Neural crest cell (in vitro differentiated cells): ENCODE data around the gene MOV10L1. TPM values are rescaled to one million over a fixed set of nuclear protein-coding genes. Genes with fewer than 3 reads are reported as not detected.

Experiments used
- DNase-seq: peaks from one replicate; pipeline ENCODE4 v3.0.0; 2021; ENCODE audit warnings: low read depth, mixed read lengths, low spot score
- H3K27ac Mint-ChIP-seq: one replicate; pipeline ENCODE4 v1.8.0; 2021; ENCODE audit warnings: mild to moderate bottlenecking, mixed read lengths; ENCODE audit not compliant: unreplicated experiment
- H3K27me3 Mint-ChIP-seq: 2 replicates; pipeline ENCODE4 v1.8.0; 2021; ENCODE audit warnings: low read depth, mild to moderate bottlenecking, mixed read lengths
- H3K36me3 Mint-ChIP-seq: 2 replicates; pipeline ENCODE4 v1.8.0; 2021; ENCODE audit warnings: low read depth, mild to moderate bottlenecking, mixed read lengths
- H3K4me1 Mint-ChIP-seq: 2 replicates; pipeline ENCODE4 v1.8.0; 2021; ENCODE audit warnings: mixed read lengths
- H3K4me3 Mint-ChIP-seq: one replicate; pipeline ENCODE4 v1.8.0; 2021; ENCODE audit warnings: mild to moderate bottlenecking, mixed read lengths
- H3K9me3 Mint-ChIP-seq: 2 replicates; pipeline ENCODE4 v1.8.0; 2021; ENCODE audit warnings: mixed read lengths
- long read RNA-seq: library from polyadenylated mRNA; unstranded; transcript quantifications from one replicate; pipeline ENCODE4 v2.0.0, GENCODE V29; 2020
- total RNA-seq: library from RNA; stranded (reverse); gene quantifications from 2 replicates; pipeline ENCODE4 v1.2.1, GENCODE V29; 2021
- TF ChIP-seq, protein P1 (sequence below): fragments of 200-600 bp; sonication (generic); conservative IDR thresholded peaks from 2 replicates; pipeline ENCODE4 v1.5.0; 2021; ENCODE audit warnings: antibody characterized with exemption, mild to moderate bottlenecking

MOV10L1 gene
- total RNA-seq: not detected in 2 replicates
- long read RNA-seq: 0 reads

DNA sequence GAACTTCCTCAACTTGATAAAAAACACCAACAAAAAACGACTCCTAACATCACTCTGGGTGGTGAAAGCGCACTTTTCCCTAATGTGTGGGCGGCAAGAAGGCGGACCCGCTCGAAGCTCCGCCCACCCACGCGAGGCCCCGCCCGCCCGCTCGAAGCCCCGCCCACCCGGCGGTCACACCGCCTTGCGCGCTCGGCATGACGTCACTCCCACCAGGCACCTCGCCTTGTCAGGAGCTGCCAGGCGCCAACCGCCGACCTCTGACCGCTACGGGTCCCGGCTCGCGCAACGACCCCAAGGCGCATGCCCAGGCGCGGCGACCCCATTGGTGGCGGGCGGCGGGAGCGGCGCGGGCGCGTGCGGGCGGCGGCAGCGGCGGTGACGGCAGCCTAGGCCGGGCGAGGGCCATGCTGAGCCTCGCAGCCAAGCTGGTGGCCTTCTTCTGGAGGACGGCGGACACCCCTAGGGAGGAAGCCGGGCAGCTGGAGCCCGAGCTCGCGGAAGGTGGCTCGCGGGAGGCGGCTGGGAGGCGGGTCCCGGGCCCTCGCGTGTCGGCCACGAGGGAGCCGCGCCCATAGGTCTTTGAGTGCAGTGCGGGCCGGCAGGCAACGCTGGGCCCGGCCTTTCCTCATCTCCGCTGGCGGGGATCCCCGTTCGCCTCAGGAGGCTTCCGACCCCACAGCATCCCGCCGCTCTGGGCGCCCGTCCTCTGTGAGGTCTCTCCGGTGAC lies at the start of gene MOV10L1:
Gene MOV10L1, plus strand, starts transcription at position 325 of the 730 bp plus-strand sequence. Its CDS starts 83 bp downstream, at position 408.
- TF ChIP-seq, protein P1, sequence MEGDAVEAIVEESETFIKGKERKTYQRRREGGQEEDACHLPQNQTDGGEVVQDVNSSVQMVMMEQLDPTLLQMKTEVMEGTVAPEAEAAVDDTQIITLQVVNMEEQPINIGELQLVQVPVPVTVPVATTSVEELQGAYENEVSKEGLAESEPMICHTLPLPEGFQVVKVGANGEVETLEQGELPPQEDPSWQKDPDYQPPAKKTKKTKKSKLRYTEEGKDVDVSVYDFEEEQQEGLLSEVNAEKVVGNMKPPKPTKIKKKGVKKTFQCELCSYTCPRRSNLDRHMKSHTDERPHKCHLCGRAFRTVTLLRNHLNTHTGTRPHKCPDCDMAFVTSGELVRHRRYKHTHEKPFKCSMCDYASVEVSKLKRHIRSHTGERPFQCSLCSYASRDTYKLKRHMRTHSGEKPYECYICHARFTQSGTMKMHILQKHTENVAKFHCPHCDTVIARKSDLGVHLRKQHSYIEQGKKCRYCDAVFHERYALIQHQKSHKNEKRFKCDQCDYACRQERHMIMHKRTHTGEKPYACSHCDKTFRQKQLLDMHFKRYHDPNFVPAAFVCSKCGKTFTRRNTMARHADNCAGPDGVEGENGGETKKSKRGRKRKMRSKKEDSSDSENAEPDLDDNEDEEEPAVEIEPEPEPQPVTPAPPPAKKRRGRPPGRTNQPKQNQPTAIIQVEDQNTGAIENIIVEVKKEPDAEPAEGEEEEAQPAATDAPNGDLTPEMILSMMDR: no peak
- Mint-ChIP-seq H3K4me1 (peaks cover 9% of the 10 kb centered on the region), H3K27ac (no peak within 1 kb of the TSS), H3K36me3 (peaks cover 2% of the 10 kb centered on the region), H3K9me3 (peaks cover 4% of the 10 kb centered on the region), H3K27me3 (no peaks in the 10 kb centered on the region), H3K4me3 (no peak within 1 kb of the TSS)
- DNase-seq: no peak

DNA sequence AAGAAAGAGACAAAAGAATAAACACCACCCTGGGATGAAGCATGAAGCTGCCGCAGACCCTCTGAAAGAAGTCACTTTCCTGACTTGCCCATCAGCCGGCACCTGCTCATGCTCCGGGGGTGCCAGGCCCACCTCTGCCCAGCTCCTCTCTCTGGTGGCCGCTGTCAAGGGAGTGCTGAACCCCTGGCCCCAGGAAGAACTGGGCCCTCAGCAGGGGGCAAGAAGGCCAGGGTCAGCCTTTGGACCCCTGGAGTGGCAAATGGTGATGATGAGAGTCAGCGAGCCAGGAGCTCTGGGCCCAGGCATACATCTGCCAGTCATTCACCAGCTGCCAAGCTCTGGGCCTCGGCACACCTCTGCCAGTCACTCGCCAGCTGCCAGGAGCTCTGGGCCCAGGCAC lies 49.1 kb upstream of the MOV10L1 start:
- no peak for DNase-seq
- Mint-ChIP-seq H3K27me3 (peaks cover 8% of the 10 kb centered on the region), H3K4me1 (no peaks in the 10 kb centered on the region)

DNA sequence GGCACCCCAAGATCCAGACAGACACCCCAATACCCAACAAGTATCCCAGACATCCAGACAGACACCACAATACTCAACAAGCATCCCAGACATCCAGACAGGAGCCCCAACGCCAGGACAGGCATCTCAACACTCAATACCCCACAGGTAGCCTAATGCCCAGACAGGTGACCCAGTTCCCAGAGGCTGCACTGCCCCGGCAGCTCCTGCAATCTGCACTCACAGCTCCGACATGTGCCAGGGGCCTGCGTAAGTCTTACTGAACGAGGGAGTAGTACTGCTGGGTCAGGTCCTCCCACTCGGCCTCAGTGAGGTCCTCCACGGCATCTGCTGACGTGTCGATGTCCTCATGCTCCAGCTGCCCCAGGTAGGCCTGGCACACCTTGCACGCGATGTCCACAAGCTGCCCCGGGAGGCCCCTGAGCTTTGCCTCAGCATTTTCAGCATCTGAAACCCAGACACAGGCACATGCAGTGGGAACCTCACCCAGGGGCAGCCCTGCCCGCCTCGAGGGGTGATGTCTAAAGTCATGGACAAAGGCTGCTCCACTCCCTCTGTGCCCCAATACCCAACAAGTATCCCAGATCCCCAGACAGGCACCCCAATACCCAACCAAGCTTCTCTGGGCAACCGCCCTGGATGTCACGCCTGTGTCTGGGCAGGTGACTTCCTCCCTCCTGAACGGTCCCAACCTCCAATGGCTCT lies 48.3 kb upstream of the MOV10L1 start:
- H3K27ac Mint-ChIP-seq: no peak overlapping the region
- no peaks in the 10 kb centered on the region for H3K36me3 Mint-ChIP-seq

More for the DNA sequence above, 49.1 kb upstream of the MOV10L1 start:
- TF ChIP-seq, protein P1: no peak
- Mint-ChIP-seq H3K4me3 (no peak overlapping the region), H3K27ac (no peak overlapping the region), H3K9me3 (peaks cover 7% of the 10 kb centered on the region), H3K36me3 (no peaks in the 10 kb centered on the region)

DNA sequence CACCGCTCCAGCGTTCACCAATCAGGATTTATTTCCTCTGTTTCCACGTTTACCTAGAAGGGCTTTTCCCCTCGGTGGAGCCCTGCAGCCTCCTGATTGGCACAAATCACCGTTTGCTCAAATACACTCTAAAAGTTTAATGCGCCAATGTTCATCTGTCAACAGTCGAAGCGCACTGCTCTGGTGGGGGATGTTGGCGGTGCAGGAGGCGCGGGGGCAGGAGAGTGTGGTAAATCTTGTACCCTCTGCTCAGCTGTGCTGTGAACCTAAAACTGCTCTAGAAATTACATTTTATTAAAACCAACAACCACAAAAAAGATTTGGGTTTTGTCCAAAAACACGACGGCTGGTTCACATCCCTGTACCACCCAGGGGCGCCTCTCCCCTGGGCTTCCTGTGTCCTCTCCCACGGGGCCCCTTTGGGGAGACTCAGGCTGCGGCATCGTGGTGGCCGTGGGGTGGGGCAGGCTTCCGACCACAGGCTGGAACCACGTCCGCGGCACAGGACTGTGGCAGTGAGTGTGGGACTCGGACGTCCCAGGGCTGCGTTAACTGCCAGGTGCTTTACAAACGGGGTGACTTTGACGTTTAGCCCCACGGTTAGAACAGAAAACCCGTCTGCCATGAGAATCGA lies 45.2 kb upstream of the MOV10L1 start:
- Mint-ChIP-seq H3K27ac (no peak overlapping the region), H3K36me3 (no peaks in the 10 kb centered on the region)
- TF ChIP-seq, protein P1: no peak

More for the DNA sequence above, 48.3 kb upstream of the MOV10L1 start:
- DNase-seq: no peak
- Mint-ChIP-seq H3K9me3 (peaks cover 7% of the 10 kb centered on the region), H3K27me3 (peaks cover 8% of the 10 kb centered on the region), H3K4me3 (no peak overlapping the region), H3K4me1 (no peaks in the 10 kb centered on the region)
- TF ChIP-seq, protein P1: no peak

DNA sequence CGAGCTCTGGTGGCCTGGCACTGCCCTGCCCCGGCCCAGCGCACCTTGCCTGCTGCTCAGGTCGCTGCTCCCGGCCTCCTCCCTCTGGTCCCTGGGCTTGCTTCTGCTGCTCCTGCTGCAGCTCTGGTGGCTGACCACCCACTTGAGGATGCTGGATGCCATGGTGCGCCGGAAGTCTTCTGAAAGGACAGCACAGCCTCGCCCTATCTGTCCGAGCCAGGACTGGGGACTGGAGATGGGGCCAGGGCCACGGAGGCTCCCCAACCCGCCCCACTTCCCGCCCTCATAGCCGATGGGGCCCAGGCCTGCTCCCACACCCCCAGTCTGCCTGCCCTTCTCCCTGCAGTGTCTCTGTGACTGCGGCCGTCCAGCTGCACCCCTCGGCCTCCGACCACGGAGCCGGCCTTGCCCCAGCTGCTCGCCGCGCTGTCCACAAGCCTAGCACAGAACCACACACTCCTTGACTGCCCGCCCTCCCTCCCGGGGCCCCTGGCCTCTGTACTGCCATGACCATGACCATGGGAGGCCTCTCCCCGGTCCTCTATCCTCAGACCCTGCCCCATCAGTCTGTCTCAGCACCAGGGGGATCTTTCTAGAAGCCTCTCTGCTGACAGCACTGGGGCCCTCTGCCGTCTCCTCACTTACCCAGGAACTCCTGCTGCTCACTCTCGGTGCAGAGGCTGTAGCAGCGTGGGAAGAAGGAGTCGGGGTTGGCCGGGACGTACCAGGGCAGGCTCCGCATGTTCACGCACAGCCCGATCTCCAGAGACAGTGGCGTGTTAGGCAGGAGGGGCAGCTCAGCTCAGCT lies 44.4 kb upstream of the MOV10L1 start:
- no peak for DNase-seq
- Mint-ChIP-seq H3K36me3 (no peaks in the 10 kb centered on the region), H3K27ac (no peak overlapping the region), H3K4me1 (no peaks in the 10 kb centered on the region), H3K9me3 (peaks cover 4% of the 10 kb centered on the region), H3K4me3 (no peak overlapping the region), H3K27me3 (peaks cover 8% of the 10 kb centered on the region)
- TF ChIP-seq, protein P1: no peak

More for the DNA sequence above, 45.2 kb upstream of the MOV10L1 start:
- peaks cover 8% of the 10 kb centered on the region for H3K27me3 Mint-ChIP-seq
- H3K4me1 Mint-ChIP-seq: no peaks in the 10 kb centered on the region
- peaks cover 4% of the 10 kb centered on the region for H3K9me3 Mint-ChIP-seq
- no peak for DNase-seq
- no peak overlapping the region for H3K4me3 Mint-ChIP-seq
